Astrocyte (in vitro differentiated cells and primary cell): ENCODE measurements around the gene RUFY2.

Experiments used
- EZH2 ChIP-seq: IDR thresholded peaks from 2 replicates; pipeline ENCODE4 v1.6.1; 2012; ENCODE audit warnings: mild to moderate bottlenecking, low read length, inconsistent platforms; ENCODE audit not compliant: insufficient read depth
- TF ChIP-seq, protein P1 (sequence below): IDR thresholded peaks from 2 replicates; pipeline ENCODE4 v1.5.1; 2011; ENCODE audit warnings: low read depth, mild to moderate bottlenecking, inconsistent platforms, low read length, moderate library complexity; ENCODE audit not compliant: insufficient read depth

GRCh38 chr10:68327889-68328786 is 78.9 kb downstream of the RUFY2 start:
- TF ChIP-seq, protein P1, sequence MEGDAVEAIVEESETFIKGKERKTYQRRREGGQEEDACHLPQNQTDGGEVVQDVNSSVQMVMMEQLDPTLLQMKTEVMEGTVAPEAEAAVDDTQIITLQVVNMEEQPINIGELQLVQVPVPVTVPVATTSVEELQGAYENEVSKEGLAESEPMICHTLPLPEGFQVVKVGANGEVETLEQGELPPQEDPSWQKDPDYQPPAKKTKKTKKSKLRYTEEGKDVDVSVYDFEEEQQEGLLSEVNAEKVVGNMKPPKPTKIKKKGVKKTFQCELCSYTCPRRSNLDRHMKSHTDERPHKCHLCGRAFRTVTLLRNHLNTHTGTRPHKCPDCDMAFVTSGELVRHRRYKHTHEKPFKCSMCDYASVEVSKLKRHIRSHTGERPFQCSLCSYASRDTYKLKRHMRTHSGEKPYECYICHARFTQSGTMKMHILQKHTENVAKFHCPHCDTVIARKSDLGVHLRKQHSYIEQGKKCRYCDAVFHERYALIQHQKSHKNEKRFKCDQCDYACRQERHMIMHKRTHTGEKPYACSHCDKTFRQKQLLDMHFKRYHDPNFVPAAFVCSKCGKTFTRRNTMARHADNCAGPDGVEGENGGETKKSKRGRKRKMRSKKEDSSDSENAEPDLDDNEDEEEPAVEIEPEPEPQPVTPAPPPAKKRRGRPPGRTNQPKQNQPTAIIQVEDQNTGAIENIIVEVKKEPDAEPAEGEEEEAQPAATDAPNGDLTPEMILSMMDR = no peak
- no peak for TF ChIP-seq EZH2
